Measurements from ENCODE around the gene ELOB. TPM values are rescaled to one million over a fixed set of nuclear protein-coding genes. Genes with fewer than 3 reads are reported as not detected.

Gene ELOB
- 100 to 1,000 TPM; 223 to 320 (median 298) TPM for total RNA-seq

- peaks cover 30% of the 10 kb centered on the region for H3K4me1 Mint-ChIP-seq (ENCODE audit: low read depth)
- peak; percentile 92 for ATAC-seq
Measured at GRCh38 chr16:2777231-2777902, at the start of gene ELOB. ELOB (minus strand) TSS chr16:2777280; CDS start chr16:2777239, 41 bp downstream.

GRCh38 chr16:2825906-2826305, 48.8 kb upstream of the ELOB start:
- H3K36me3 Mint-ChIP-seq (ENCODE audit: insufficient read depth): no peaks in the 10 kb centered on the region
- no peak for ATAC-seq

More at GRCh38 chr16:2777231-2777902, at the start of gene ELOB:
- no peaks in the 10 kb centered on the region for H3K9me3 Mint-ChIP-seq
- DNase-seq: peak; percentile 85
- H3K27me3 Mint-ChIP-seq (ENCODE audit: low read depth): no peaks in the 10 kb centered on the region
- peak within 1 kb of the TSS; percentile 96 for H3K4me3 Mint-ChIP-seq
- peaks cover 9% of the 10 kb centered on the region for H3K36me3 Mint-ChIP-seq (ENCODE audit: insufficient read depth)

GRCh38 chr16:2825049-2825742, 48.1 kb upstream of the ELOB start:
- no peak for DNase-seq
- no peaks in the 10 kb centered on the region for H3K9me3 Mint-ChIP-seq
- H3K4me3 Mint-ChIP-seq: no peak overlapping the region
- H3K4me1 Mint-ChIP-seq (ENCODE audit: low read depth): no peaks in the 10 kb centered on the region
- no peaks in the 10 kb centered on the region for H3K36me3 Mint-ChIP-seq (ENCODE audit: insufficient read depth)
- no peak for ATAC-seq
- H3K27me3 Mint-ChIP-seq (ENCODE audit: low read depth): peaks cover 6% of the 10 kb centered on the region

More at GRCh38 chr16:2825906-2826305, 48.8 kb upstream of the ELOB start:
- Mint-ChIP-seq H3K9me3 (no peaks in the 10 kb centered on the region), H3K4me1 (ENCODE audit: low read depth) (no peaks in the 10 kb centered on the region), H3K4me3 (no peak overlapping the region), H3K27me3 (ENCODE audit: low read depth) (peaks cover 10% of the 10 kb centered on the region)
- DNase-seq: no peak

- no peak for ATAC-seq
- Mint-ChIP-seq H3K4me1 (ENCODE audit: low read depth) (no peaks in the 10 kb centered on the region), H3K36me3 (ENCODE audit: insufficient read depth) (no peaks in the 10 kb centered on the region)
Measured at GRCh38 chr16:2824626-2825025, 47.5 kb upstream of the ELOB start.

GRCh38 chr16:2822496-2822895, 45.4 kb upstream of the ELOB start:
- Mint-ChIP-seq H3K9me3 (no peaks in the 10 kb centered on the region), H3K36me3 (ENCODE audit: insufficient read depth) (no peaks in the 10 kb centered on the region), H3K27me3 (ENCODE audit: low read depth) (peaks cover 2% of the 10 kb centered on the region), H3K4me1 (ENCODE audit: low read depth) (no peaks in the 10 kb centered on the region), H3K4me3 (no peak overlapping the region)
- ATAC-seq: no peak
- DNase-seq: no peak

More at GRCh38 chr16:2824626-2825025, 47.5 kb upstream of the ELOB start:
- H3K9me3 Mint-ChIP-seq: no peaks in the 10 kb centered on the region
- DNase-seq: no peak
- H3K27me3 Mint-ChIP-seq (ENCODE audit: low read depth): peaks cover 6% of the 10 kb centered on the region
- no peak overlapping the region for H3K4me3 Mint-ChIP-seq

GRCh38 chr16:2822158-2822495, 45.0 kb upstream of the ELOB start:
- Mint-ChIP-seq H3K9me3 (no peaks in the 10 kb centered on the region), H3K36me3 (ENCODE audit: insufficient read depth) (no peaks in the 10 kb centered on the region), H3K27me3 (ENCODE audit: low read depth) (peaks cover 2% of the 10 kb centered on the region), H3K4me3 (no peak overlapping the region), H3K4me1 (ENCODE audit: low read depth) (no peaks in the 10 kb centered on the region)
- no peak for DNase-seq
- ATAC-seq: no peak

GRCh38 chr16:2821487-2822157, 44.5 kb upstream of the ELOB start:
- no peaks in the 10 kb centered on the region for H3K4me1 Mint-ChIP-seq (ENCODE audit: low read depth)
- H3K9me3 Mint-ChIP-seq: no peaks in the 10 kb centered on the region
- H3K4me3 Mint-ChIP-seq: no peak overlapping the region
- DNase-seq (no peak), ATAC-seq (no peak)
- H3K27me3 Mint-ChIP-seq (ENCODE audit: low read depth): peaks cover 2% of the 10 kb centered on the region
- H3K36me3 Mint-ChIP-seq (ENCODE audit: insufficient read depth): no peaks in the 10 kb centered on the region

- ATAC-seq (no peak), DNase-seq (no peak)
- H3K4me3 Mint-ChIP-seq: no peak overlapping the region
- H3K36me3 Mint-ChIP-seq (ENCODE audit: insufficient read depth): no peaks in the 10 kb centered on the region
- peaks cover 2% of the 10 kb centered on the region for H3K27me3 Mint-ChIP-seq (ENCODE audit: low read depth)
- no peaks in the 10 kb centered on the region for H3K4me1 Mint-ChIP-seq (ENCODE audit: low read depth)
- H3K9me3 Mint-ChIP-seq: no peaks in the 10 kb centered on the region
Measured at GRCh38 chr16:2820836-2821486, 43.9 kb upstream of the ELOB start.

GRCh38 chr16:2819939-2820835, 43.1 kb upstream of the ELOB start:
- Mint-ChIP-seq H3K4me1 (ENCODE audit: low read depth) (no peaks in the 10 kb centered on the region), H3K27me3 (ENCODE audit: low read depth) (peaks cover 2% of the 10 kb centered on the region), H3K9me3 (no peaks in the 10 kb centered on the region), H3K4me3 (no peak overlapping the region), H3K36me3 (ENCODE audit: insufficient read depth) (no peaks in the 10 kb centered on the region)
- no peak for DNase-seq
- ATAC-seq: no peak

- Mint-ChIP-seq H3K4me1 (ENCODE audit: low read depth) (no peaks in the 10 kb centered on the region), H3K4me3 (no peak overlapping the region), H3K27me3 (ENCODE audit: low read depth) (peaks cover 2% of the 10 kb centered on the region), H3K36me3 (ENCODE audit: insufficient read depth) (no peaks in the 10 kb centered on the region), H3K9me3 (no peaks in the 10 kb centered on the region)
- DNase-seq (no peak), ATAC-seq (no peak)
Measured at GRCh38 chr16:2819179-2819938, 42.3 kb upstream of the ELOB start.

- Mint-ChIP-seq H3K27me3 (ENCODE audit: low read depth) (peaks cover 3% of the 10 kb centered on the region), H3K4me3 (peak overlapping the region; percentile 6), H3K36me3 (ENCODE audit: insufficient read depth) (no peaks in the 10 kb centered on the region), H3K4me1 (ENCODE audit: low read depth) (no peaks in the 10 kb centered on the region), H3K9me3 (no peaks in the 10 kb centered on the region)
- no peak for ATAC-seq
- no peak for DNase-seq
Measured at GRCh38 chr16:2818272-2818876, 41.3 kb upstream of the ELOB start.

GRCh38 chr16:2817340-2818271, 40.5 kb upstream of the ELOB start:
- H3K4me3 Mint-ChIP-seq: peak overlapping the region; percentile 46
- DNase-seq: no peak
- ATAC-seq: peak; percentile 30 to 32
- peaks cover 3% of the 10 kb centered on the region for H3K27me3 Mint-ChIP-seq (ENCODE audit: low read depth)
- H3K9me3 Mint-ChIP-seq: no peaks in the 10 kb centered on the region
- H3K36me3 Mint-ChIP-seq (ENCODE audit: insufficient read depth): no peaks in the 10 kb centered on the region
- no peaks in the 10 kb centered on the region for H3K4me1 Mint-ChIP-seq (ENCODE audit: low read depth)
